ENCODE results near the gene CAPS. TPM values are rescaled to one million over a fixed set of nuclear protein-coding genes. Genes with fewer than 3 reads are reported as not detected.

Gene CAPS
- total RNA-seq, 6 experiments from 2014 or later = 2.2 to 2.7 (median 2.3) TPM

DNA sequence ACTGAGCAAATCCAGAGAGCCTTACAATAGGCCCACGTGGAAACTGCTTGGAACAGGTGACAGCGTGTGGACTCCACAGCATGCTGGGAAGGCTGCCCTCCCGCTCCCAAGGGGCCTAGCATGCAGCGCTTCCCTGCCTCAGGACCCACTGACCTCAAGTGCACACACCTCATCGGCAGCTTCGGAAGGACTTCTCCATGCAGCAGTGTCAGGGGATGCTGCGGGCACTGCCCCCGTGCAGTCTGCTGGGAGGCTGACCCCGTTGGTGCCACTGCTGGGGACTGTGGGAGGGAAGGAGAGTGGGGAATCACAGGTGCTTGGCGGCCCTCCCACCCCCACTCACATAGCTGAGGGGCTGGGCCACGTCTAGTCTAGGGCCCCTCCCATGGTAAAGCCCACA is 17.2 kb downstream of the CAPS start:
- no peaks in the 10 kb centered on the region for H3K9me3 Mint-ChIP-seq
- peaks cover 12% of the 10 kb centered on the region; the same call in 1 of the 2 replicates for H3K36me3 Mint-ChIP-seq (ENCODE audit: low read depth)
- H3K27ac Mint-ChIP-seq = no peak overlapping the region
- H3K4me1 Mint-ChIP-seq (ENCODE audit: low read depth) = peaks cover 31% of the 10 kb centered on the region
- no peak for TF ChIP-seq CTCF (IDR thresholded peaks at IDR 0.05)
- DNase-seq = no peak
- no peaks in the 10 kb centered on the region; the same call in 1 of the 2 replicates for H3K27me3 Mint-ChIP-seq (ENCODE audit: insufficient read depth)
- H3K4me3 Mint-ChIP-seq = no peak overlapping the region

DNA sequence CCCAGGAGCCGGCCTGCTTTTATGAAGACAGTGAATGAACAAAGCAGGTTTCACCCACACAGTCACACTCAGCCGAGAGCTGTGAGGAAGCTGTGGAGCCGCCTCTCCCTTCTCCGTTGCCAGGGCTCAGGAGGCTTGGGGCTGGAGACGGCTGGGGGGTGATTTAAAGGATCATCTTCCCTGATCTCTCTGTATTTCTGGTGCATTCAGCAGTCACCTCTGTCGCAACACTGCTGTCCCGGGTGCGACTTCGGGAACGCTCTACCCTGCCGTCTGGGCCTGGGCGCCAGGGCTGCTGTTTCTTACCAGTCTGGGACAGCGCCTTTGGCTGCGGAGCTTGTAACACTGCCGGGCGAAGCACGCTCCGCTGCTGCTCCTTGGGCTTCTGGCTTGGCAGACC is 18.1 kb downstream of the CAPS start:
- Mint-ChIP-seq H3K4me1 (ENCODE audit: low read depth) (peaks cover 31% of the 10 kb centered on the region), H3K9me3 (no peaks in the 10 kb centered on the region), H3K4me3 (no peak overlapping the region), H3K27me3 (ENCODE audit: insufficient read depth) (no peaks in the 10 kb centered on the region; the same call in 1 of the 2 replicates), H3K36me3 (ENCODE audit: low read depth) (peaks cover 18% of the 10 kb centered on the region; the same call in 1 of the 2 replicates), H3K27ac (no peak overlapping the region)
- no peak for DNase-seq
- TF ChIP-seq CTCF (IDR thresholded peaks at IDR 0.05) = no peak

DNA sequence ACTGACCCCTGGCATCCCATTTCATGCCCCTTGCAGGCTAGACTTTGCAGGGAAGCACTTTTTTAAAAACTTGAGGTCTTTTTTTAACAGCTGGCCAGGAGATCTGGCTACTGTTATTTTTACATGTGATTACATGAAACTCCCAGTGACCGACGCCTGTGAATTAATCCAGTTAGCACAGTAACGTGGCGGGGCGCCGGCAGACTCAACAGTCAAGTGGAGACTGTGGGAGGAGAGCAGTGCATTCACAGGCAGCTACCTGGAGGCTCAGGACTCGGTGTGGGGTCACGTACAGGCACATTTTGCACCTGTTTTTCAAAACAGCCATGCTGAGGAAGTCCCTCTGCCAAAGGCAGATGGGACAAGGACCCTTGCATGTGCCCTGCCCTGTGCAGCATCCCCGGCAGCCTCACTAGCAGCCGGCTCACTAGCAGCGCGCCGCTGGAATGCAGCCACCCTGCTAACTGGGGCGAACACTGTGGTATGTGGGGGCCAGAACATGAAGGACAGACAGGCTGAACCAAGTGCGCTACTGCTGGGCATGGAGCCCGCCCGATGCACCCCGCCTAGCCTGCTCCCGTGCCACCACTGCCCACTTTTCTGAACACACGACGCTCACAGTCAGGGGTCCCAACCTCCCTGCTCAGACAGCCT is 18.7 kb downstream of the CAPS start:
- no peak for TF ChIP-seq CTCF (IDR thresholded peaks at IDR 0.05)
- DNase-seq = no peak
- peaks cover 24% of the 10 kb centered on the region; the same call in 1 of the 2 replicates for H3K36me3 Mint-ChIP-seq (ENCODE audit: low read depth)
- H3K4me3 Mint-ChIP-seq = no peak overlapping the region
- no peak overlapping the region for H3K27ac Mint-ChIP-seq
- no peaks in the 10 kb centered on the region; the same call in 1 of the 2 replicates for H3K27me3 Mint-ChIP-seq (ENCODE audit: insufficient read depth)
- peaks cover 31% of the 10 kb centered on the region for H3K4me1 Mint-ChIP-seq (ENCODE audit: low read depth)
- H3K9me3 Mint-ChIP-seq = no peaks in the 10 kb centered on the region

GRCh38 chr19:5933391-5934068 is 19.5 kb downstream of the CAPS start:
- Mint-ChIP-seq H3K36me3 (ENCODE audit: low read depth) (peaks cover 22% of the 10 kb centered on the region; the same call in 1 of the 2 replicates), H3K4me3 (no peak overlapping the region)
- TF ChIP-seq CTCF (IDR thresholded peaks at IDR 0.05) = no peak

GRCh38 chr19:5934069-5934401 is 20.0 kb downstream of the CAPS start:
- DNase-seq = no peak
- no peak for TF ChIP-seq CTCF (IDR thresholded peaks at IDR 0.05)
- Mint-ChIP-seq H3K4me3 (peak overlapping the region; percentile 62), H3K27ac (peak overlapping the region; percentile 85), H3K27me3 (ENCODE audit: insufficient read depth) (no peaks in the 10 kb centered on the region; the same call in 1 of the 2 replicates), H3K9me3 (no peaks in the 10 kb centered on the region), H3K4me1 (ENCODE audit: low read depth) (peaks cover 31% of the 10 kb centered on the region), H3K36me3 (ENCODE audit: low read depth) (peaks cover 17% of the 10 kb centered on the region; the same call in 1 of the 2 replicates)

More at GRCh38 chr19:5933391-5934068, 19.5 kb downstream of the CAPS start:
- peaks cover 31% of the 10 kb centered on the region for H3K4me1 Mint-ChIP-seq (ENCODE audit: low read depth)
- H3K9me3 Mint-ChIP-seq = no peaks in the 10 kb centered on the region
- no peak for DNase-seq
- H3K27me3 Mint-ChIP-seq (ENCODE audit: insufficient read depth) = no peaks in the 10 kb centered on the region; the same call in 1 of the 2 replicates
- no peak overlapping the region for H3K27ac Mint-ChIP-seq

All from HFFc6 (cell line).